ENCODE data around the gene DNASE2.
A peak's percentile ranks its signal among the peaks of the same experiment; 100 is the strongest.

Gene DNASE2

GRCh38 chr19:12886651-12886968 is 5.4 kb upstream of the DNASE2 start:
- no peak for DNase-seq

DNA sequence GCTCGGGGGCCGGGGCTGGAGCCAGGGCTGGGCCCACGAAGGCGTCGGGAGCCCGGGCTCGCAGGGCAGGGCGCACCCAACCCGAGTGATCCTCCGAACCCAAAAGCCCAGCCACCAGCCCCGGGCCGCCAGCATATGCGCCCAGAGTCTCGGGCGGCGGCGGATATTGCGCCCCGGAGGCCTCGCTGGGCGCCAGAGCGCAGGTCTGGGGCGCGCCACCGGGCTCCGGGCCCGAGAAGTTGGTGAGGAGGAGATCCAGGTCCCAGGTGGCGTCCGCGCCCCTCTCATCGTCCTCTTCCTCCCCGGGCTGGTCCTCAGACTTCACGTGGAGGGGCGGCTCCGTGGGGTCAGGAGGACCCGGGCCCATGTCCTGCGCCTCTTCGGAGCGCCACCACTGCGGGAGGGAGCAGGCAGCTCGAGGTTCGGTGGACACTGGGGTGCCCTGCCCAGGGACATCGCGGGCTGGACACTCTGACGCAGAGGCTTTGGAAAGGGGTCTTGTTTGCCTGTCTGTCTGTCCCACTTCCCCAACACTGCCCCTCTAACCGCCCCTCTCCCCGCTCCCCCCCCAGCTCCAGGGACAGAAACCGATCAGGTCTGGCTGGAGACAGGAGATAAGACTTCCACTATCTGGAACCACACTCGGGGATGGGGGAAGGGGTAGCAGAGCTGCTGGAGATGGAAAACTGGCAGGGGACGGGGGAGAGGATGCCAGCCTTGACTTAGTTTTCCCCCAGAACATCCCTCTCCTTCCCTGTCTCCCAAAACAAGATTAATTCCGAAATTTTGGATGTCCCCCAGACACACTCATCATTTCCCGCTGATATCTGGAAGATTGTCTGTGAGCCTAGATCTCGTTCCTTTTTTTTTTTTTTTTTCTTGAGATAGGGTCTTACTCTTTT is 4.8 kb upstream of the DNASE2 start:
- no peak for DNase-seq

- peak; percentile 26 for DNase-seq
Observed at GRCh38 chr19:12884926-12885748, 3.9 kb upstream of the DNASE2 start.

DNA sequence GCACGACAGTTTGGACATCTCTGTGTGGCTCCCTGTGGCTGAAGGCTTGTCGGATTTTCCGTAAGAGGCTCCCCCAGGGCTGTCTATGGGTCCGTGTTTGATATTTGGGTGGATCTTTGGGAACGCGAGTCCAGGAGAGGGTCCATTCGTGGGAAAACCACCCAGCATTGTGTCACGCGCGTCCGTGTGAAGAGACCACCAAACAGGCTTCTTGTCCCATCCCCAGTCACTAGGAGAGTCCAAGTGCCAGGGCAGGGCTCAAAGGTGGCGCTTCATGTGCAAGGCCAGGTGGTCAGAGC is 3.3 kb upstream of the DNASE2 start:
- DNase-seq = no peak

GRCh38 chr19:12884202-12884601 is 3.0 kb upstream of the DNASE2 start:
- DNase-seq = no peak

DNA sequence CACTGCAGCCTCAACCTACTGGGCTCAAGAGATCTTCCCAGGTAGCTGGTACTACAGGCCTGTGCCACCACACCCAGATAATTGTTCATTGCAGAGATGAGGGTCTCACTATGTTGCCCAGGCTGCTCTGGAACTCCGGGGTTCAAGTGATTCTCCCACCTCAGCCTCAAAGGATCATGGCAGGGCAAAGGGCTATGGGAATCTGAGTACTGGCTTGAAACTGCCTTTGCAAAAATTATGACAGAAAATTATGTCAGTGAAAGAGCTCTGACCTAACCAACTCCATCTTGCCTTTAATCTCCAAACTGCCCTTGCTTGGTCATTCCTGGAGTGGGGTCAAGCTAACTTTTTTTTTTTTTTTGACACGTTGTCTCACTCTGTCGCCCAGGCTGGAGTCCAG is 1.3 kb upstream of the DNASE2 start:
- no peak for DNase-seq

DNA sequence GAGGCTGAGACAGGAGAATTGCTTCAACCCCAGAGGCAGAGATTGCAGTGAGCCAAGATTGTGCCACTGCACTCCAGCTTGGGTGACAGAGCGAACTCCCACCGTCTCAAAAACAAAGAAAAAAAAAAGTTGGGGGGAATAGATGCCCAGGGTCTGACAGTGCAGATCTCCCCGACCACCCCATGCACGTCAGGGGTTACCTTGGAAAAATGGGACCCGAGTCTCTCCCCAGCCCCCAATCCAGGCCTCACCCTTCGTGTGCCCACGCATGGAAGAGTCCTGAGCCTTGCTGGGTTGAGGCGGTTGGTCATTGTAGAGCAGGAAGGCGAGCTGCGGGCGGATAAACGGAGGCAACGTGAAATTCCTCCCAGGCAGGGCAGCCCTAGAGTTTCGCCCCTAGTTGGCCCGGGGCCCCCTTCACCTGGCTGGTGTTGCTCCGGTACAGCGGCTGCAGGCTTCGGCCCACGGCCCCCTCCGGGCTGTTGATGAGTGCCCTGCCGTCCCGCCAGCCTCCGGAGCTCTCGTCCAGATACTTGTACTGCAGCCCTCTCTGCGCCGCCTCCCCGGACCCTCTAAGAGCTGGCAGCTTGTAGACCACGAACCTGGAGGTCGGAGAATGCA is 588 bp downstream of the DNASE2 start:
- no peak for DNase-seq

GRCh38 chr19:12875086-12875485 is 6.2 kb downstream of the DNASE2 start:
- no peak for DNase-seq

GRCh38 chr19:12873891-12874745 is 7.1 kb downstream of the DNASE2 start:
- DNase-seq = no peak

DNA sequence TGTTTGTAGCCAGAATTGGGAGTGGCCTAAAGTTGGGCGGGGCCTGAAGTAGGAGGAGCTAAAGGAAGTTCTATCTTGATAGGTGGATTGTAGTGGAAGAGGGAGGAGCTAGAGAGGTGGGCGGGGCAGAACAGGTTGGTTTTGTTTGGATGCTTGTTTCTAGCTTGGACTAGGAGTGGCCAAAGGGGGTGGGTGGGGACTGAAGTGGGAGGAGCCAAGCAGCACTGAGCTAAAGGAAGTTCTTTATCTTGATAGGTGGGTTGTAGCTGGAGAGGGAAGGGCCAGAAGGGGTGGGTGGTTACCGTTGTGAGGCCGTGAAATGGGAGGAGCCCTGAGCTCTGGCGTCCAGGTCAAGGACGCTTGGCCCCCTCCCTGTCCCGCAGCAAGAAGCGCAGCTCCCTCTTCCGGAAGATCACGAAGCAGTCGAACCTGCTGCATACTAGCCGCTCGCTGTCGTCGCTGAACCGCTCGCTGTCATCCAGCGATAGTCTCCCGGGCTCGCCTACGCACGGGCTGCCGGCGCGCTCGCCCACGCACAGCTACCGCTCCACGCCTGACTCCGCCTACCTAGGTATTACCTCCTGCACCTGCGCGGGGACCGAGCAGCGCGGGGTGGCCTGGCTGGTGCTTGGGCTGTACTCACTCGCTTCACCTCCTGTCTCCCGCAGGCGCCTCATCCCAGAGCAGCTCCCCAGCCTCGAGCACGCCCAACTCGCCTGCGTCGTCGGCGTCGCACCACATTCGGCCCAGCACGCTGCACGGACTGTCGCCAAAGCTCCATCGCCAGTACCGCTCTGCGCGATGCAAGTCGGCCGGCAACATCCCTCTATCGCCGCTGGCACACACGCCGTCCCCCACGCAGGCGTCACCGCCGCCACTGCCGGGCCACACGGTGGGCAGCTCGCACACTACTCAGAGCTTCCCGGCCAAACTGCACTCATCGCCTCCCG is 8.0 kb downstream of the DNASE2 start:
- no peak for DNase-seq

DNA sequence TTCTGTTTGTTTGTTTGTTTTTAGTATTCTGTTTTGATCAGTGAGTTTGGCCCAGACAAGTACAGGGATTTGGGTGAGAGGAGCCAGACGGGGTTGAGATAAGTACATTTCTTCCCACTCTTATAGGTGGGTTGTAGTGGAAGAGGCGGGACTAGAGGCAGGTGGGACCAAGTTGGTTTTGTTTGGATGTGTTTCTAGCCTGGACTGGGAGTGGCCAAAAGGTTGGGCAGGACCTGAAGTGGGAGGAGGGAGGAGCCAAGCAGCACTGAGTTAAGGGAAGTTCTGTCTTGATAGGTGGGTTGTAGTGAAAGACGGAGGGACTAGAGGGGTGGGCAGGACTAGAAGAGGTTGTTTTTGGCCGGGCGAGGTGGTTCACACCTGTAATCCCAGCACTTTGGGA is 9.0 kb downstream of the DNASE2 start:
- DNase-seq = no peak

DNA sequence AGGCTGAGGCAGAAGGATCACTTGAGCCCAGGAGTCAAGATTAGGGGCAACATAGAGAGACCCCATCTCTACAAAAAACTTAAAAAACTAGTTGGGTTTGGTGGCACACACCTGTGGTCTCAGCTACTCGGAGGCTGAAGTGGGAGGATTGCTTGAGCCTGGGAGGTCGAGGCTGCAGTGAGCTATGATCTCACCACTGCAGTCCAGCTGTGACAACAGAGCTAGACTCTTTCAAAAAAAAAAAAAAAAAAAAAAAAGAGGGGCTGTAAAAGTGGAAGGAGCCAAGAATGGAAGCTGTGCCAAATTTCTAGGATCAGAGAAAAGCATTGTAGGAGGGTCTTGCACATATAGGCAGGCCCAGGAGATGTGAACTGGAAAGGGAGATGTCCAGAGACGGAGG is 9.6 kb downstream of the DNASE2 start:
- DNase-seq = no peak

GRCh38 chr19:12868540-12869112 is 12.6 kb downstream of the DNASE2 start:
- no peak for DNase-seq

GRCh38 chr19:12867120-12868099 is 13.8 kb downstream of the DNASE2 start:
- DNase-seq = no peak

DNA sequence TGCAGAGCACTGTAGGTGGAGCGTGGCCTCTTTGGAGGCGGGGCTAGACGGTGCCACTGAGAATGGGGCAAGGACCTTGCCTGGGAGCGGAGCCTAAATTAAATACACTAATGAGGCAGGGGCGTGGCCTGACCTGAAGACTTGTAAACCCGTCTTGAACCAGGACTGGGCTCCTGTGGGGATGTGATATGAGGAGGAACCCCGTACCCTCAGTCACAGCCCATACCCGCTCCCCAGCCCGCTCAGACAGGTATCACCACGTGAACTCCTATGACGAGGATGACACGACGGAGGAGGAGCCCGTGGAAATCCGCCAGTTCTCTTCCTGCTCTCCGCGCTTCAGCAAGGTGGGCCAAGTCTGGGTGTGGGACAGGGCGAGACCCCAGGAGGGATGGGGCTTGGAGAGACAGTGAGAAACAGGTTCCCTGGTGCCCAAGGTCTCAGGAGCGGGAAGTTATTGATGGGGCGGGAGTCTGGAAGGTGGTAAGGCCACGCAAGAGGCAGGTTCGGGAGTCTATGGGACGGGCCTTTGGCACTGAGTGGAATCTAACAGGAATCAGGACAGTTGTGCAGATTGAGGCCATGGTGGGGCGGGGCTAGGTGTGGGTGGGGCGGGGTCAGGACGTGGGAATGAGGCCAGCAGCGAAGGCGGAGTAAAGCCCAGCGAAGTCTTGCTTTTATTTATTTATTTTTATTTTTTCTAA is 14.7 kb downstream of the DNASE2 start:
- DNase-seq = no peak

GRCh38 chr19:12865746-12866415 is 15.4 kb downstream of the DNASE2 start:
- DNase-seq = no peak

- DNase-seq = no peak
Observed at GRCh38 chr19:12864721-12865715, 16.2 kb downstream of the DNASE2 start.

- no peak for DNase-seq
Observed at GRCh38 chr19:12864143-12864542, 17.1 kb downstream of the DNASE2 start.

Data from NCI-H2227 treated with DMSO at 0.1 percent for 48 hours (cell line).